ENCODE data around the gene FEZ2.

Gene FEZ2

GRCh38 chr2:36586672-36587071 lies 11.3 kb downstream of the FEZ2 start:
- no peak for DNase-seq

- no peak for DNase-seq
Measured at GRCh38 chr2:36584148-36584794, 13.7 kb downstream of the FEZ2 start.

- no peak for DNase-seq
Measured at GRCh38 chr2:36582951-36583350, 15.0 kb downstream of the FEZ2 start.

GRCh38 chr2:36582538-36582937 lies 15.4 kb downstream of the FEZ2 start:
- no peak for DNase-seq

GRCh38 chr2:36579297-36579664 lies 18.7 kb downstream of the FEZ2 start:
- no peak for DNase-seq

GRCh38 chr2:36578343-36579296 lies 19.3 kb downstream of the FEZ2 start:
- DNase-seq = no peak

GRCh38 chr2:36577884-36578283 lies 20.1 kb downstream of the FEZ2 start:
- no peak for DNase-seq

GRCh38 chr2:36574560-36574959 lies 23.4 kb downstream of the FEZ2 start:
- no peak for DNase-seq

- DNase-seq = no peak
Measured at GRCh38 chr2:36573165-36573564, 24.8 kb downstream of the FEZ2 start.

GRCh38 chr2:36572719-36573059 lies 25.3 kb downstream of the FEZ2 start:
- DNase-seq = no peak

- no peak for DNase-seq
Measured at GRCh38 chr2:36572054-36572718, 25.8 kb downstream of the FEZ2 start.

GRCh38 chr2:36570416-36570815 lies 27.6 kb downstream of the FEZ2 start:
- DNase-seq = no peak

- no peak for DNase-seq
Measured at GRCh38 chr2:36569267-36569856, 28.6 kb downstream of the FEZ2 start.

GRCh38 chr2:36568516-36569246 lies 29.3 kb downstream of the FEZ2 start:
- no peak for DNase-seq

- DNase-seq = no peak
Measured at GRCh38 chr2:36567711-36568408, 30.1 kb downstream of the FEZ2 start.

GRCh38 chr2:36566887-36567286 lies 31.1 kb downstream of the FEZ2 start:
- no peak for DNase-seq

- DNase-seq = no peak
Measured at GRCh38 chr2:36565712-36566111, 32.3 kb downstream of the FEZ2 start.

GRCh38 chr2:36564377-36564930 lies 33.5 kb downstream of the FEZ2 start:
- DNase-seq = no peak

- DNase-seq = no peak
Measured at GRCh38 chr2:36562973-36563532, 34.9 kb downstream of the FEZ2 start.

GRCh38 chr2:36562240-36562639 lies 35.7 kb downstream of the FEZ2 start:
- no peak for DNase-seq

- DNase-seq = no peak
Measured at GRCh38 chr2:36561237-36561944, 36.6 kb downstream of the FEZ2 start.
